ENCODE measurements around the gene NOS1.
"Not testable (repeated sequence)": the region's sequence is repeated elsewhere in the genome, so short reads cannot be mapped to it uniquely, and the experiment has no call there.

NOS1 gene

DNA sequence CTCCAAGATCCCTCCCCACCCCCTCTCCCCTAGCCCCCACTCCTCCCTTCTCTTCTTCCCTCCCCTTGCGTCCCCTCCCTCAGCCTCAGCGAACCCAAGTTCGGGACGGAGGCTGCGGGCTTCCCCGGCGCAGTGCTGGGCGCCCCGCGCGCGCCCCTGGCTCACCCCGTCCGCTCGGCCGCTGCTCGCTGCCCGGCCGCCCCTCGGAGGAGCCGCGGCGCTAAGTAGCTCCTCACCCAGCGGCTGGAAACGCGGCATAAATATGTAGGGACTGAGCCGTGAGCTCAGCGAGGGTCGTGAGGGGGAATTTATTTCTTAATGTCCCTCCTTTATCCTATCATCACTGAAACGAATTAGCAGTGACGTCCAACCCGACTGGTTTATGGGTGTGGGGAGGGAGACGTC lies at the start of gene NOS1:
NOS1 (minus strand) TSS at position 280 of the 405 bp plus-strand sequence. CDS start 30,557 bp downstream, outside the sequence.
- DNase-seq: no peak

- DNase-seq: no peak
Observed at GRCh38 chr12:117409286-117409685, 47.9 kb upstream of the NOS1 start.

DNA sequence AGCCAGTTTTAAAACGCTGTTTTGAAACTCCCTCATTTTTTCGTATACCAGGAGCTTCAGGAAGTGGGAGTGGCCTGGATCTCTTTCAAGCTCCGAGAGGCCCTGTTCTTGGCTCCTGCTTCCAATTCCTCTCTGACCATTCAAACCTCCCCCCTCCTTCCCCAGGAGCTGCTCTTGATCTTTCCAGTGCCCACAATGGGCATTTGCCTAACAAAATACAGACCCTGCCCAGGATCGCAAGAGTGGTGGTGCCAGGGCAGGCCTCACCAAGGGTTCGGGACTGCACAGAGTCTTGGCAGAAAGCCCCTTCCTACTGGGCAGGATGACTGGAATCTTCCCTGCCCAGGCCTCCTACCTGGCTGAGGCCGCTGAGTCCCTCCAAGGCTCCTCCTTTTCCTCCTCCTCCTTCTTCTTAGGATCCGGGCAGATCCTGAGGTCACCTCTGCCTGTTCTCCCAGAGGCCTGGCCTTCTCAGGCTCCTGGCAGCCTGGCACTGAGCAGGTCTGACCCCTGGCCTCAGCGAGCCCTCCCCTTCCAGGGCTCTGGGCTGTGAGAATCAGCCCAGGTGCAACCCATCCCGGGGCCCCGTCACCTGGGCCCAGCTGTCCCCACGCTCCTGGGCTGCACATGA lies 46.9 kb upstream of the NOS1 start:
- peak; percentile 75 for DNase-seq

- no peak for DNase-seq
Observed at GRCh38 chr12:117404940-117405339, 43.5 kb upstream of the NOS1 start.

DNA sequence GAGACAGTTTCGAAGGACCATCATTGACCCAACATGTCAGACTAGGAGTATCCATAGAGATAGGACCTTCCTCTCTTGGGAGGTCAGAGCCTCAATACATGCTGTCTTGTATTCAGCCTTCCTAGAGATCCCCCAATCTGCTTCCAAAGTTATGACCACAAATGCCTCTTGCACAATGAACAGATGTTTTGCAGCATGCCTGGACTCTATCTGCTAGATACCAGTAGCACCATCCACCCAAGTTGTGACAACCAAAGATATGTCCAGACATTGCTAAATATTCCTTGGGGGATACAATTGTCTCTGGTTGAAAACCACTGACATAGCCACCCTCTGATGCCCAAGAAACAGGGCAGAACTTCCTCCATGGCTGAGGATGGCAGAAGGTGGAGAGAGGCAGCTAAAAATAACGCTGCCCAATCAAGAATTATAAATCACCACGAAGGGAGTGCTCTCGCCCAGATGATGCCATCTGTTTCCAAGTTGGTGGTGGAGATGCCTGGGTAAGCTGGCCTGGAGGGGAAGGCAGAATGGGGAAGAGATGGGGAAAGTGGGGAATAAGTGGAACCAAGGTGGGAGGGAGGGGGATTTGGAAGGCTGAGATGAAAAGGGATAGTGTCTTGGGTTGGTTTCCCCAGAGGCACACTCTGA lies 42.9 kb upstream of the NOS1 start:
- DNase-seq: no peak

GRCh38 chr12:117403586-117404139 lies 42.2 kb upstream of the NOS1 start:
- no peak for DNase-seq

DNA sequence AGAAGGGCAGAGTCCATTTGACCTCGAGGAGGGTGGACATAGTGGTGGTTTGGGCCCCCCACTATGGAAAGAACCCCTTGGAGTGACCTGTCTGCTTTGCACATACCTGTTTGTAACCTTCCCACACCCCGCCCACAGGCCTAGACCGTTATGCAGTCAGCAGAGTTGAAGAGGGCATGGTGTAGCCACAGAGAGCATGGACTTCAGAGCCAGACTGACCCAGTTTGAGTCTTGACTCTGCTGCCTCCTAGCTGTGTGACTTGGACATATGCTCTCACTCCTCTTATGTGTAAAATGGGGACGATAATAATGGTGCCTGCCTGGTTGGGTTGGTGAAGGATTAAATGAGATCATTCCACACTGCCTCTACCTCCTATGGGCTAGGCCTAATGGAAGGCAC lies 40.9 kb upstream of the NOS1 start:
- DNase-seq: no peak

DNA sequence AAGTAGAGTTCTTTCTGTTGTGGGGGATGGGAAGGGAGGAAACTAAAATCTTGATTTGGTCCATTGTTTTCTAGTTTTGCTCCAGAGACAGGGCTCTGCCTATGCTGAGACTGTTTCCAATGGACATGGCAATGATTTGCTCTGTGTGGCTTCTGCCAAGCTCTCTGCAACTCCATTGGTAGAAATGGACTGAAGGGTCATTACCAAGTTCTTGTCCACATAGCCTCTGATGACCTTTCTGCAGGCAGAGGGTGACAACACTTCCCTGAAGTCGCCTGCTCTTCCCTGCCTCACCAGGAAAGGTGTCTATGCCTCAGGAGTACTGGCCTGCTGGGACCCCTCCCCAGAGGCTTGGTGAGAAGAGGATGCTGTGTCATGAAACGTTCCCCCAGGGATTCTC lies 39.5 kb upstream of the NOS1 start:
- DNase-seq: no peak

DNA sequence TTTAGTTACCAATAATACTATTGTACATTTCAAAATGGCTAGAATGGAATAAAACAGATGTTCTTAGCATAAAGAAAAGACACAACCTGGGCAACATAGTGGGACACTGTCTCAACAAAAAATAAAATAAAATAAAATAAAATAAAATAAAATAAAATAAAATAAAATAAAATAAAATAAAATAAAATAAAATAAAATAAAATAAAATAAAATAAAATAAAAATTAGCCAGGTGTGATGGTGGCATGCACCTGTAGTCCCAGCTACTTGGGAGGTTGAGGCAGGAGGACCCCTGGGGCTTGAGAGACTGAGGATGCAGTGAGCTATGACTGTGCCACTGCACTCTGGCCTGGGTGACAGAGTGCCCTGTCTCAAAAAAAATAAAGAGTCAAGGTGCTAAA lies 37.1 kb upstream of the NOS1 start:
- not testable (repeated sequence) for DNase-seq

DNA sequence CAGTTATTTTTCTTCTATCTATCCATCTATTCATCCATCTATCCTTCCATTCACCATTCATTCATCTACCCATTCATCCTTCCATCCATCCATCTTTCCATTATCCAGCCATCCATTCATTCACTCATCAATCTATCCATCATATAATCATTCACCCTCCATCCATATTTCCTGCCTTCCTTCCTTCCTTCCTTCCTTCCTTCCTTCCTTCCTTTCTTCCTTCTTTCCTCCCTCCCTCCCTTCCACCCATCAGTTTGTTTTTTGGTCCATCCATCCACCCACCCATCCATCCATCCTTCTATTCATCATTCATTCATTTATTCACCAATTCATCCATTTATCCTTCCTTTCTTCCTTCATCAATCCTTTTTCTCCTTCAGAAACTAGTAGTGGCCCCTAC lies 34.3 kb upstream of the NOS1 start:
- no peak for DNase-seq

- no peak for DNase-seq
Observed at GRCh38 chr12:117394491-117394890, 33.1 kb upstream of the NOS1 start.

DNA sequence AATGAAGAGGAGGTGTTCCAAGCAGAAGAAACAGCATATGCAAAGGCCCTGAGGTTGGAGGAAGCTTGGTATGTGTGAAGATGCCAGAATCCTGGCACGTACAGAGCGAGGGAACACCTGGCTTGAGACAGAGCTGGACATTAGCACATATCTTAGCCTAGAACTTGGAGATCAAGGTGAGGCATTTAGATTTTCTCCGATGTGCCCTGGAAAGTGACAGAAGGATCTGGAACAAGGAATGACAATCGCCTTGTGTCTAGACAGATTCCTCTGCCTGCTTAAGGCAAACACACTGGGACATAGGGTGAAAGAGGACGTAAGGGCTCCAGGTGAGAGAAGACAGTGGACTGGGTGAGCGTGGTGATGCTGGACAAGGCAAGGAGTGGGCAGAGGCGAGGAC lies 32.2 kb upstream of the NOS1 start:
- DNase-seq: no peak

DNA sequence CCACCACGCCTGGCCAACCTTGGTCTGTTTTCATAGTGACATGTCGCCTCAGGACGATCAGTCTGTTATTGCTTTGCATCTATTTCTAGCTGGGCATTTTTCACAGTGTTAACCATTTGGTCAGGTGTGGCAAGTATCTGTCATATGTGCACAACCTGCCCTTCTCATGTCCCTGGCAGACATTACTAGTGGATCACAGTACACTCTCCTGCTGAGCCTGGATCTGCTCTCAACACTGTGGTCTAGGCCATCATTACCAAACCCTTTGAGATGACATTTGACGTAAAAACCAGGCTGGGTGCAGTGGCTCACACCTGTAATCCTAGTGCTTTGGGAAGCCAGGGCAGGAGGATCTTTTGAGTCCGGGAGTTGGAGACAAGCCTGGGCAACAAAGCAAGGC lies 29.4 kb upstream of the NOS1 start:
- no peak for DNase-seq

- DNase-seq: no peak
Observed at GRCh38 chr12:117388951-117389446, 27.6 kb upstream of the NOS1 start.

- no peak for DNase-seq
Observed at GRCh38 chr12:117387832-117388231, 26.4 kb upstream of the NOS1 start.

- no peak for DNase-seq
Observed at GRCh38 chr12:117384735-117385134, 23.3 kb upstream of the NOS1 start.

- DNase-seq: no peak
Observed at GRCh38 chr12:117380083-117380482, 18.7 kb upstream of the NOS1 start.

GRCh38 chr12:117377758-117378157 lies 16.3 kb upstream of the NOS1 start:
- peak; percentile 67 for DNase-seq

- no peak for DNase-seq
Observed at GRCh38 chr12:117370588-117370987, 9.2 kb upstream of the NOS1 start.

GRCh38 chr12:117370000-117370399 lies 8.6 kb upstream of the NOS1 start:
- DNase-seq: not testable (repeated sequence)

DNA sequence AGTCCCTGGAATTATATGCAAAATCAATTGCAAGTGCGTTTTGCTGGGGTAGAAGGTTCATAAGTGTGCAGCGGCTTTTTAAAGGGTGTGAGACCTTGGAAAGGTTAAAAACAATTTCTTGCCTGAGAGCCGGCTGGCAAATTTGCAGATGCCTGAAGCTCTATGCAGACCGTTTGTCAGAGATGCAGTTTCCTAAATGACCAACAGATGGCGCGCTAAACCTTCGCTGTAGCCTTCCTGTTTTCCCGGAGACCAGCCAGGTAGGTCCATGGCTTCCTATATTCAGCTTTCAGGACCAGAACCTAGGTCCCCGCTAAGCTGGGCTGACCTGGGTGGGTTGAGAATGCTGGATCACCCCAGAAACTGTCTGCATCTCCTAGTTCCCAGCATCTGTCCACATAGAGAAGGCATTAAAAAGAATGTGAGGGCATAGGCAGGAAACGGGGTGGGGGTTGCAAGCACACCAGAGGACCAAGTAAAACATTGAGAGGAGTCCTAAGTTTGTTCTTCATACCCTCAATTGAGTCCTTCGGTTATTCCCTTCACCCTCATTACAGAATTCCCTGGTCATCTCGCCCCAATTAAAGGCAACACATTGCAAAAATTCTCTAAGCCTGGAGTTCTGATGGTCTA lies 5.7 kb upstream of the NOS1 start:
- peak; percentile 60 for DNase-seq

DNA sequence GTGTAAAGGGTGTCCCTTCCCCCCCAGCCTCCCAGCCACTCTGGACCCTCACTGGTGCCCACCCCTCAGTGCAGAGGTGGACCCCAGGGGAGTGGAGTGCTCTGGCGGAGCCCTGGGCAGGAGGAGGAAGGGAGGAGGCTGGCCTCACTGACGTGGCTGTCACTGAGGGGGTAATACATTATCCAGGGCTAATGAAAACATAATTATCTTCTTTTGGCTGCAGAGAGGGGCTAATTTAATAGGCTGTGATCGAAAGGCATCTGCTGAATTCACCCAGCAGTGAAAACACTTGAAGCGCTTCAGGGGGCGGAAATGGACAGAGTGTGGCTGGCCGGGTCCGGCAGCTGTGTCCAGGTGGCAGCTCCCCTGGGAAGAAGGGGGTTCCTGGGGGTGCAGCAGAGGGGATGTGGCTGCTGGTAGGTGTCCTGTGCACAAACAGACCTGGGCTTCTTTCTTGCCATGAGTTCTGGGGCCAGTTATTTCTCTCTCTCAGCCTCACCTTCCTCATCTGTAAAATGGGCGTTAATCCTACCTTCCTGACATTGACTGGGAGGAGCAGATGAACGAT lies 3.7 kb upstream of the NOS1 start:
- DNase-seq: no peak

DNA sequence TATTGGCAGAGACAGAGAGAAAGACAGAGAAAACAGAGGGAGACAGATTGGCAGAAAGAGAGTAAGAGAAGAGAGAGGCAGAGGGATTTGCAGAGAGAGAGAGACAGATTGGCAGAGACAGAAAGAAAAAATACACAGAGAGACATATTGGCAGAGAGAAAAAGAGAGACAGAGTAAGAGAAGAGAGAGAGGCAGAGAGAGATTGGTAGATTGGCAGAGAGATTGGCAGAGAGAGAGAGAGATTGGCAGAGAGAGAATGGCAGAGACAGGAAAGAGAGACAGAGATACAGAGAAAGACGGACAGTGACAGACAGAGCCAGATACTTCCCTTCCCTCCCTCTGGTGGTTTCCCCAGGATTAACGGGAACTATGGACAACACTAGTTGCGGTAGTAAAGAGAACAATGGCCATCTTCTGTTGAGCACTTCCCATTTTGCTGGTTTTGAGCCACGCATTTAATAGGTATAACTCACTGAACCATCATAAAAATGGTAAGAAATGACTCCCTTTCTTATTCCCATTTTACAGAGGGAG lies 2.6 kb upstream of the NOS1 start:
- DNase-seq: no peak
